NCI-H1436 treated with DMSO at 0.1 percent for 48 hours (cell line): ENCODE data around the gene CCDC40.
A peak's percentile ranks its signal among the peaks of the same experiment; 100 is the strongest.
"Not testable (repeated sequence)": the region's sequence is repeated elsewhere in the genome, so short reads cannot be mapped to it uniquely, and the experiment has no call there.

Experiments used
- DNase-seq: peaks from one replicate; lab custom pipeline; 2025; lab: John Stamatoyannopoulos, UW

The CCDC40 gene

DNA sequence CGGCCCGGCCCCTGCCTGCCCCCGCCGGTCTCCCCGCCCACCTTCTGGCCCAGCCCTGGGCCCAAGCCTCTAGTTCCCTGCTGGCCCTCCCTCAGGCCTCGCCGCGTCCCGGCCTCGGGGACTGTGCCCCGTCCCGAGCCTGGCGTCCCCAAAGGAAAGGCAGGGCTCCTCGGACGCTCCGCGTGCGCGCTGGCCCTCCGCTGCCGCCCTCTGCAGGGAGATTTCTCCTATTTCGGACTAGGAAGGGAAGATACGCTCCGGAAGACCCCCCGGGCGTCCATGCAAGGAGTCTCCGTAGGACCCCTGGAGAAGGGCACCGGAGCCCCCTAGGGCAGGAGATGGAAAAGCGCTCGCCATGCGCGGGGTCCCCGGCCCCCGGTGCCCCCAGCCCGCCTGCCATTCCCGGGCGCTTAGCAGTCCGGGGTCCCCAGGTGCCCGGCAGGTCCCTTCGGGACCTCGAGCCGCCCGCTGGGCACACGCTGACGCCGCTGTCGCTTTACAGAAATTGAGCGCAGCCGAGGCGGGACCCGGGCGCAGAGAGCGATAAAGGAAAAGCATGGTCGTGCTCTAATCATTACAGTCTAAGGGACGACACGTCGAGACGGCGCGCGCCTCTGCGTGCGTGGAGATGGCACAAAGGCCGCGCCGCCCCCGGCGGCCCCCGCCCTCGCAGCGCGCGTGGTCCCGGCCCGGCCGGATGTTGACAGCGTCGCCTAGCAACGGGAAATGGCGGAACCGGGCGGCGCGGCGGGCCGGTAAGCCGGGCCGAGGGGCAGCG is at the start of gene CCDC40:
Gene CCDC40 (plus strand): TSS at position 706 of the 778 bp plus-strand sequence. CDS start 21 bp downstream, at position 727.
- DNase-seq: no peak

DNA sequence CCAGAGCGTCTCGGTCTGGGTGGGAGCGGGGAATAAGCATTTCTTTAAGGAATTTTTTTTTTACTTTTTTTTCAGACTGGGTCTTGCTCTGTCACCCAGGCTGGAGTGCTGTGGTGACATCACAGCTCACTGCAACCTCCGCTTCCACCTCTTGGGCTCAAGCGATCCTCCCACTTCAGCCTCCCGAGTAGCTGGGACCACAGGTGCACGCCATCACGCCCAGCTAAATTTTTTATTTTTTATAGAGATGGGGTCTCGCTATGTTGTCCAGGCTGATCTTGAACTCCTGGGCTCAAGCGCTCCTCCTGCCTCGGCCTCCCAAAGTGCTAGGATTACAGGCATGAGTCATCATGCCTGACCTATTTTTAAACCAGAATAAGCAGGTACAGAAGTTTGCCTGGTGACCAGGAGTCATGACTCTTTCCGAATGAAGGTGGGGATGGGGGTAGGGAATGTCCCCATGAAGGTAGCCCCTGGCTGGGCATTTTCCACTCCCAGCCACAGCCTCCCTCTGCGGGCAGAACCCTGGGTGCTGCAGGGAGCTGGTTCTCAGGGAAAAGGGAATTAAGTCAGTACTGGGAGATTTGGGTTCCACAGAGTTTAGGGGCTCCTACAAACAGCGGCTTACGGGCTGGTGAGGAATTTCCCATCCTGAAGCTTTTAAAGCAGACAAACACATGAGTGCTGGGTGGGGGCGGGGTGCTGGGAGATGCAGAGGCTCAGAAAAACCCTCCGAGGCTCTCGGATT is 49.1 kb upstream of the CCDC40 start:
- DNase-seq: no peak

DNA sequence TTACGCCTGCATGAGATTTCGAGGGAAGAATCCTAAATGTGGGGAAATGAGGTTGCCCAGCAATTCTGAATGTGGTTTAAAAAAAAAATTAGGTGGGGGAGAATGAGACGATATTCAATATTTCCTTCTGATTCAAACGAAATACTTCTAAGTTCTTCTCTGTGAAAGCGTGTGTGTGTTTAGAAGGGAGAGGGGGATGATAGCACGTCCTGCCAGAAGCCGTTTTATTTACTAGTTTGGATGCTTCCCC is 48.6 kb upstream of the CCDC40 start:
- DNase-seq: no peak

DNA sequence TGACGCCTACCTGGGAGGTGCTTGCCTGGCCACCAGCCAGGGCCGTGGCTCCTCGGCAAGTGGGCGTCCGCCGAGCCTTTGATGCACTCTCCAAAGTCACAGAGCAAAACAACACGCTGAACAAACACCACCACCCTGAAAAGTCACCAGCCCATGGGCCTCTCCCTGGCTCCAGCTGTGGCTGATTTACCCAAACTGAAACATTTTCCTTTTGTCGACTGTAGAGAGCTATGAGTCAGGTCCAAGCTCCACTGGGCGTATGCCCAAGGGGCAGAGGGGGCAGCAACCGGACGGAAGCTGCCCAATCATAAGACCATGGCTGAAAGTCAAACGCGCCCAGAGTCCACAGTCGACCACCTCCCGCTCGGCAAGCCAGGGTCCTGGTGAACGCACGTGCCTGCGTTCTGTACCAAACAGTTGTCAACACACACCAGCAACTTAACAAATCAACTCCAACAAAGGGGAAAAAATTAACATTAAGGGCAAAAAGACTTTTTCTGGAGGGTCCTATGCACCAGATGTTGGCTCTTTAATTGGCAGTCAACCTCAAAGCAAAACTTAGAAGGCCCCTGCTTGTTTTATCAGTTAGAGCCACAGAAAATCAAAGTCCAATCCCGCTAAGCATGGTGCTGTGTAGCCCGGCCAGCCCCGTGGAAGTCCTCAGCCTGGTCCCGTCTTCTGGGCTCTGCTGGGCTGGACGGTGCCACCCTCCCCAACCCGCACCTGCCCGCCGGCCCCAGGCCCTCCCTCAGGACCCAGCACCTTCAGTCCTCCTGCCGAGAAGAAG is 48.1 kb upstream of the CCDC40 start:
- DNase-seq: no peak

GRCh38 chr17:79989106-79989835 is 47.2 kb upstream of the CCDC40 start:
- DNase-seq: no peak

DNA sequence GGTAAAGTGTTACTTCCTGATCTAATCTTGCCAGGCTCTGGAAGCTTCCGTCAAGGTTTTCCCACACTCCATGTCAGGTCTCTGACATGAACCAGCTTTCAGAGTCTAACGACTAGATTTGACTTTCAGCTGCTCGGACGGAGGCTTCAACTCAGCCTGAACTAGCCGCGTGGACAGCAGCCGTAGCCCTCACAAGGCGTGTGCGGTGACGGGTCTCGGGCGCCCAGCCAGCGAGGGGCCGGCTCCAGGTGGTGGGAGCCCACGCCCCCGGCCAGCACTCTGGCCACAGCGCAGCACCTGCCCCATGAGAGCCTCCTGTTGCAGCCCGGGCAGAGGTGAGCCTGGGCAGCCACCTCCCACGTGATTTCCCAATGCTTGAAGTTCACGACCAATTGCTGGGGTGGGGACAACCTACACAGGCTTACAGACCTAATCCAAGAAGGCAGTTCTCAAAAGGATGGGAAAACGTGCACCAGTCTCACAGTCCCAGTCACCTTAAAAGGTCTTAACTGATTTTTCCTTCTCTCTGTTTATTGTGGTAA is 46.3 kb upstream of the CCDC40 start:
- no peak for DNase-seq

GRCh38 chr17:79990704-79991103 is 45.7 kb upstream of the CCDC40 start:
- DNase-seq: no peak

DNA sequence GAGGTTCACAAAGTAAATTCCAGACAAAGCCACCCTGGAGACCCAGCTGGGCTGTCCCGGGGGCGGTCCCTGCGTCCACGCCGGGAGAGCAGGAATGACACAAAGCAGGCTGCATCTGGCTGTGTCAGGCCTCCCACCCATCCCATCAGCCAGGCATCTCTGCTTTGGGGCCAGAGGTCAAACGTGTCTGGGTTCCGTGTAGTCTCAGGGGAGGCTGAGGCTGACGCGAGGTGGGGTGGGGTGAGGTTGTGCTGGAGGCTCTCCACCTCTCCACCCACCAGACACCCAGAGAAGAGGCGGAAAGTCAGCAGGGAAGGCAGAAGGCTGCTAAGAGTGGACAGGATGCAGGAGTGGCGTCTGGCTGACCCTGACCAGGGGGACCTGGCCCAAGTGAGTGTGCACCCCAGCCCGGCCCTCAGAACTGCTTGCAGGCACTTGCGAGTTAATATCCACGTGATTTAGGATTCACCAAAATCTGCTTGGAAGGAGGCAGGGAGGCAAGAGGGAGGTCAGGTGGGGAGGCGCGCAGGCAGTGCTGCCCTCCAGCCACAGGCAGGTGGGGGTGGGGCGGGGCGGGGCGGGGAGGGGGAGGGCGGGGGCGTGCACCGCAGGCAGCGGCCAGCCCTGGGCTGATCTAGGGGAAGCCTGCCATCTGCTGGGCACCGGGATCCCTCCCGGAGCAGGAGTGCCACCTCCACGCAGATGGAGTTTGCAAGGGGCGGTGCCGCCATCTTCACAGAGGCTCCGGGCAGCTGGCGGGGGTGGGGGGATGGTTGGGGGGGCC is 45.1 kb upstream of the CCDC40 start:
- peak; percentile 49 for DNase-seq

GRCh38 chr17:79991924-79992648 is 44.4 kb upstream of the CCDC40 start:
- no peak for DNase-seq

DNA sequence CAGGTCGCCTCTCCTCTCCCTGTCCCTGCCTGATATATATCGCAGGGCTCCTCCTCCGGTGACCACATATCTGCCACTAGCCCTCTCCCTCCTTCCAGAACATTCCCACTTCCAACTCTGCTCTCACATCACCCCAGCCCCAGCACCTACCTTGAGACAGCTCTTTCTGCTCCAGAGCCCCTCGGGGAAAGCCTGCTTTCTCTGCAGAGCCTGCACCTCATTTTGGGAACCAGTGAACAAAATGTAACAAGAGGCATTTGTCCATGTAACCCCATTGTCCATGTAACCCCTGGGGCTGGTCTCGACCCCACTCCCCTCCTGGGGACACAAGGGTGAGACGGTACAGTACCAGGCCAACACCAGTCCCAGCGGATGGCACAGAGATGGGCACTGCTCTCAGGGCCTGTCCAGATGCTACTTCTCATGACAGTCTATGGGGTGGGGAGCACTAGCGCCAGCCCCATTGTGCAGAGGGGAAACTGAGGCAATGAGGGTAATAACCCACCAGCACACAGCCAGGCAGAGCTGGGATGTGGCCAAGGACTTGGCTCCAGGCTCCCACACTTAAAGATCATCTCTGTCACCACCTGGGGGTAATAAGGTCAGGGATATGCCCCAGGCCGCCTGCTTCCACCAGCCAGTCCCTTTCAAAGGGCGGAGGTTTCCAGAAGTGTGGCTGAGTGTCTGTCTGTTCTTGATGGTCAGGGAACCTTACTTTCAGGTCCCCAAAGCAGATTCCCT is 43.6 kb upstream of the CCDC40 start:
- no peak for DNase-seq

- peak; percentile 66 for DNase-seq
Observed at GRCh38 chr17:79993390-79994227, 42.8 kb upstream of the CCDC40 start.

DNA sequence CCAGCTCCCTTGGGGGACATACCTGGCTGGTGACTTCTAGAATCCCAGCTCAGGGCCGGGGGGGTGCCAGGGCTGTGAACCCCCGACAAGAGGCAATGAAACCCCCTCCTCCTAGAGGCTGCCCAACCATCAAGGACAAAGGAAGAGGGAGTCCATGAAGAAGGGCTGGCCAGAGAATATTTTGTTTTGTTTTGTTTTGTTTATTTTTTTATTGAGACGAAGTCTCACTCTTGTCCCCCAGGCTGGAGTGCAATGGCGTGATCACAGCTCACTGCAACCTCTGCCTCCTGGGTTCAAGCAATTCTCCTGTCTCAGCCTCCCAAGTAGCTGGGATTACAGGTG is 42.2 kb upstream of the CCDC40 start:
- not testable (repeated sequence) for DNase-seq

DNA sequence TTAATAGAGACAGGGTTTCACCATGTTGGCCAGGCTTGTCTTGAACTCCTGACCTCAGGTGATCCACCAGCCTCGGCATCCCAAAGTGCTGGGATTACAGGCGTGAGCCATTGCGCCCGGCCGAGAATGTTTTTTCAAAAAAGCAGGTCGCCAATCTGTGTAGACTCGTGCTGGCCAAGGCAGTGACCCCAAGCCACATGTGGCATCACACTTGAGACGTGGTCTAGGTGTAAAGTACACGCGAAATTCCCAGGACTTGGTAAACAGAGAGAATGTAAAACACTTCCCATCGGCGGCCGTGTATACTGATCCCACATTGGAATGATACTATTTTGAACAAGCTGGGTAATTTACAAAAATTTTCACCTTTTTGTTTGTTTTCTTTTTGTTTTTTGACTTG is 41.8 kb upstream of the CCDC40 start:
- DNase-seq: no peak

DNA sequence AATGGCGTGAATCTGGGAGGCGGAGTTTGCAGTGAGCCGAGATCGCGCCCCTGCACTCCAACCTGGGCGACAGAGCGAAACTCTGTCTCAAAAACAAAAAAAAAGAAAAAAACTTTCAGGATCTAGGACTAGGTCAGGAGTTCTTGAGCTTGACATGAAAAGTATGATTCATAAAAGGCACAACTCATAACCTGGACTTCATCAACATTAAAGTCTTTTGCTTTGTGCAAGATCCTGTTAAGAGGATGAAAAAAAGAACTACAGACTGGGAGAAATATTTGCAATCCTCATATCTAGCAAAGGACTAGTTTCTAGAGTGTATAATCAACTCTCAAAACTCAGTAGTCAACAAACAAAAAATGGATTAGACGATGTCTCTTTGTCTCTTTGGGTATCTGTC is 40.7 kb upstream of the CCDC40 start:
- DNase-seq: no peak

- DNase-seq: no peak
Observed at GRCh38 chr17:79996291-79996690, 40.2 kb upstream of the CCDC40 start.

GRCh38 chr17:79997011-79997660 is 39.3 kb upstream of the CCDC40 start:
- no peak for DNase-seq

DNA sequence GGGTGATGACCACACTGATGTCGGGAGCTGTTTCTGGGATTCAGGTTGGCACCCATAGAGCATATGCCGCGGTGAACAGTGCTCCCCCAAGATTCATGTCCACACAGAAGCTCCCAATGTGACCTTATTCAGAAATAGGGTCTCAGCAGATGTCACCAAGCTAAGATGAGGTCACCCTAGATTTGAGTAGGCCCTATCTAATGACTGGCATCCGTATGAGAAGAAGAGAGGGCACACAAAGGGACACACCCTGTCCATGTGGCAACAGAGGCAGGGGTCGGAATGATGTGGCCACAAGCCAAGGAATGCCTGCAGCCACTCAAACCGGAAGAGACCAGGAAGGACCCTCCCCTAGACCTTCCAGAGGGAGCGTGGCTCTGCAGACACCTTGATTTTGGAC is 36.3 kb upstream of the CCDC40 start:
- no peak for DNase-seq

GRCh38 chr17:80000981-80001775 is 35.3 kb upstream of the CCDC40 start:
- no peak for DNase-seq
